ENCODE data around the gene RHBG.

DNA sequence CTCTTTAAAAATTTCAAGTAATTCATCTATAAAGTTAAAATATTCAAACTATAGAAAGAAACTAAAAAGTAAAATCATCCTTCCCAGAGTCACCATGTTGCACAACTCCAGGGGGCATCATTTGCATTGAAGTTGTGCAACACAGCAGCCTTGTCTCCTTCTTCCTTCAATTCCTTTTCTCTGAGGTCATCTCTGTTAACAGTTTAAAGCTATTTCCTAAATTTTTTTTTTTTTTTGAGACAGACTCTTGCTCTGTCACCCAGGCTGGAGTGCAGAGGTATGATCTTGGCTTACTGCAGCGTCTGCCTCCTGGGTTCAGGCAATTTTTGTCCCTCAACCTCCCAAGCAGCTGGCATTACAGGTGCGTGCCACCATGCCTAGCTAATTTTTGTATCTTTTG lies 7.1 kb downstream of the RHBG start:
- TF ChIP-seq POLR2A (IDR thresholded peaks at IDR 0.05) (no peak), CTCF (IDR thresholded peaks at IDR 0.05 in 8 of 11, conservative IDR thresholded peaks at IDR 0.05 in 3 of 11) (no peak)
